Psoas muscle (tissue), 8 donors: ENCODE data around the gene CNTNAP2. TPM values are rescaled to one million over a fixed set of nuclear protein-coding genes. Genes with fewer than 3 reads are reported as not detected.

Experiments used
- ATAC-seq, 4 donors: fragments of 200-7000 bp; cut with Tn5 transposase; one replicate each; pipeline ENCODE4 v1.9.1; 2020; ENCODE audit warnings: moderate library complexity in 3 of 4, mild to moderate bottlenecking in 2 of 4
- DNase-seq, 2 donors: peaks; one replicate each; pipeline ENCODE4 v3.0.0-alpha.2; 2020
- H3K27ac ChIP-seq: fragments of 200-600 bp; one replicate; pipeline ENCODE4 v1.8.0; 2022
- H3K27me3 ChIP-seq, 3 donors: fragments of 200-600 bp in 1 of 3; one replicate each; pipeline versions ENCODE4 v1.6.1 to v1.8.0; 2013 to 2022; ENCODE audit warnings: low read length in 2 of 3, mild to moderate bottlenecking in 2 of 3, moderate library complexity in 1 of 3; ENCODE audit not compliant: insufficient read depth in 3 of 3
- H3K36me3 ChIP-seq, 2 donors: fragments of 200-600 bp in 1 of 2; one replicate each; pipeline versions ENCODE4 v1.6.1 to v1.8.0; 2013 to 2022; ENCODE audit warnings: low read depth in 1 of 2, mild to moderate bottlenecking in 1 of 2, moderate library complexity in 1 of 2; ENCODE audit not compliant: insufficient read depth in 1 of 2
- H3K4me1 ChIP-seq: fragments of 200-600 bp; one replicate; pipeline ENCODE4 v1.8.0; 2022
- H3K4me3 ChIP-seq: fragments of 200-600 bp; one replicate; pipeline ENCODE4 v1.8.0; 2022; ENCODE audit warnings: mild to moderate bottlenecking
- H3K9me3 ChIP-seq: fragments of 200-600 bp; one replicate; pipeline ENCODE4 v1.8.0; 2022
- CTCF ChIP-seq: fragments of 200-600 bp; IDR thresholded peaks from one replicate; pipeline ENCODE4 v1.8.0; 2022; ENCODE audit warnings: antibody characterized with exemption
- WGBS, 3 donors: extraction: QIAGEN DNeasy Blood & Tissue Kit; methylation state at CpG; one replicate each; pipeline versions ENCODE4 v1.1.6 to v1.1.7; 2013; 5-methylcytosine and 5-hydroxymethylcytosine counted together
- intact Hi-C, 2 donors: fragments of 100-400 bp; cut with DNase I; formaldehyde crosslinking; loops; one replicate each; pipeline versions ENCODE4 v1.11.0 to v1.14.2; 2022
- polyA plus RNA-seq, 3 donors: library from polyadenylated mRNA; stranded (reverse); fragments of 200-250 nt; gene quantifications; one replicate each; pipeline ENCODE4 v1.2.3, GENCODE V29; 2013
- total RNA-seq, 4 donors: library from RNA; stranded (reverse); fragmentation: NEBNext Ultra II Directional in 2 of 4; extraction: Animal tissue kit (Norgen Biotek cat#: 25700) in 2 of 4; gene quantifications; one replicate each; pipeline versions ENCODE4 v1.2.1 to v1.2.4, GENCODE V29; 2021 to 2023
- donor health status: healthy with polysubstance abuse.
- donor health status: DM: no; HTN: no; CAD: no; lungs with moderate emphysema.
- donor health status: Bipolar disorder and iron deficiency.
- donor health status: healthy.
- donor health status: DM: yes; HTN: yes; CAD: no.
- donor health status: DM: no; HTN: no; CAD: no.
- donor health status: DM: no; HTN: no; CAD: no.
- donor health status: DM: yes; HTN: yes; CAD: no.

The CNTNAP2 gene
- total and polyA plus RNA-seq, 7 donors: 0.01 to 0.13 TPM; not detected in 5

GRCh38 chr7:146249272-146249671 is 132.7 kb downstream of the CNTNAP2 start:
- 46 to 52% (median 48%) methylated on average over 2 of the region's 2 CpGs for WGBS, 3 donors
- H3K27me3 ChIP-seq: no peaks in the 10 kb centered on the region
- no peaks in the 10 kb centered on the region for H3K9me3 ChIP-seq
- ATAC-seq (no peak), DNase-seq (no peak)
- H3K4me1 ChIP-seq: no peaks in the 10 kb centered on the region
- no peak overlapping the region for H3K27ac ChIP-seq
- TF ChIP-seq CTCF: no peak
- H3K36me3 ChIP-seq: no peaks in the 10 kb centered on the region
- intact Hi-C loops: no loop called here
- H3K4me3 ChIP-seq: no peak overlapping the region

- H3K4me3 ChIP-seq: no peak overlapping the region
- DNase-seq: no peak
- H3K27ac ChIP-seq: no peak overlapping the region
- no peak for ATAC-seq
- no peaks in the 10 kb centered on the region for H3K36me3 ChIP-seq
- intact Hi-C loops: no loop called here
- H3K27me3 ChIP-seq: no peaks in the 10 kb centered on the region
- no peak for TF ChIP-seq CTCF
- WGBS, 3 donors: 62 to 68% (median 65%) methylated on average over 3 of the region's 3 CpGs
- no peaks in the 10 kb centered on the region for H3K4me1 ChIP-seq
- H3K9me3 ChIP-seq: no peaks in the 10 kb centered on the region
Observed at GRCh38 chr7:146255609-146256008, 139.0 kb downstream of the CNTNAP2 start.

- H3K4me3 ChIP-seq: no peak overlapping the region
- intact Hi-C loops: no loop called here
- no peaks in the 10 kb centered on the region for H3K4me1 ChIP-seq
- H3K27me3 ChIP-seq: no peaks in the 10 kb centered on the region
- no peak overlapping the region for H3K27ac ChIP-seq
- TF ChIP-seq CTCF: no peak
- 49 to 65% (median 65%) methylated on average over 1 of the region's 1 CpG for WGBS, 3 donors
- H3K36me3 ChIP-seq: no peaks in the 10 kb centered on the region
- DNase-seq: no peak
- H3K9me3 ChIP-seq: no peaks in the 10 kb centered on the region
- ATAC-seq: no peak
Observed at GRCh38 chr7:146262527-146262926, 145.9 kb downstream of the CNTNAP2 start.

- TF ChIP-seq CTCF: no peak
- H3K4me1 ChIP-seq: no peaks in the 10 kb centered on the region
- intact Hi-C loops: no loop called here
- no peaks in the 10 kb centered on the region for H3K27me3 ChIP-seq
- no peak for DNase-seq
- WGBS, 3 donors: 77 to 83% (median 80%) methylated on average over 3 of the region's 3 CpGs
- no peak overlapping the region for H3K4me3 ChIP-seq
- H3K27ac ChIP-seq: no peak overlapping the region
- no peak for ATAC-seq
- no peaks in the 10 kb centered on the region for H3K9me3 ChIP-seq
- no peaks in the 10 kb centered on the region for H3K36me3 ChIP-seq
Observed at GRCh38 chr7:146276888-146277287, 160.3 kb downstream of the CNTNAP2 start.

- 84 to 90% (median 88%) methylated on average over 1 of the region's 3 CpGs for WGBS, 3 donors
- Histone ChIP-seq H3K4me3 (no peak overlapping the region), H3K27ac (no peak overlapping the region), H3K4me1 (no peaks in the 10 kb centered on the region), H3K36me3 (no peaks in the 10 kb centered on the region), H3K27me3 (no peaks in the 10 kb centered on the region), H3K9me3 (no peaks in the 10 kb centered on the region)
- no peak for DNase-seq
- TF ChIP-seq CTCF: no peak
- no peak for ATAC-seq
- intact Hi-C loops: no loop called here
Observed at GRCh38 chr7:146285418-146285817, 168.8 kb downstream of the CNTNAP2 start.
